IPS-18c (cell line): ENCODE measurements around the gene DCLK3.

ENCODE experiments used
- H3K4me3 ChIP-seq: 2 replicates; pipeline ENCODE4 v1.7.0; 2013; ENCODE audit warnings: low read depth, mild to moderate bottlenecking, low read length, moderate library complexity; ENCODE audit not compliant: insufficient read depth
- H3K9me3 ChIP-seq: one replicate; pipeline ENCODE4 v1.6.1; 2013; ENCODE audit warnings: mild to moderate bottlenecking, low read length, moderate library complexity; ENCODE audit not compliant: control insufficient read depth, insufficient read depth

The DCLK3 gene

GRCh38 chr3:36663666-36664291 is 100.6 kb downstream of the DCLK3 start:
- Histone ChIP-seq H3K9me3 (no peaks in the 10 kb centered on the region), H3K4me3 (no peak overlapping the region)

DNA sequence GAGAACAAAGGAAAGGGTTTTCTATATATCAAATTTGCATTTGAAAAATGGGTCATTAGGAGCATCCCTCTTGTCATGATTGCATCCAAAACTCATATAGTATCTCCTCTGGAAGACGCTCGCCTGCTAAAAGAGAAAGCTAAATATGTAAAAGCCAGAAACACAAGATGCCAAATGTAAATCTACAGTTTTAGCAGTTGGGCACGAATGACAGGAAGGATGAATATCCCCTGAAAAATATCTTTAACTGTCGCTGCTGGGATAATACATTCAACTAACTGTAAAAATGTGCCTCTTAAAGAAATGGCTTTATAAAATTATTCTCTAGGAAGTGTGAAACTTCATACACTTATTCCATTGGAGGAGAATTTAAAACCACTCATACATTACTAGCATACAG is 101.7 kb downstream of the DCLK3 start:
- no peaks in the 10 kb centered on the region for H3K9me3 ChIP-seq
- H3K4me3 ChIP-seq = no peak overlapping the region
